Stromal cell of bone marrow (primary cell): ENCODE measurements around the gene MT1H.

Source experiments
- DNase-seq: peaks from one replicate; pipeline ENCODE4 v3.0.0-alpha.2; 2012; ENCODE audit warnings: low read depth

The MT1H gene

GRCh38 chr16:56636616-56637413, 32.8 kb upstream of the MT1H start:
- DNase-seq, result no peak

GRCh38 chr16:56637814-56638750, 31.5 kb upstream of the MT1H start, which contains the start of gene MT1A:
TSS of gene MT1A (plus strand) at chr16:56638666. CDS start at chr16:56638739, 73 bp downstream.
- DNase-seq, result no peak

GRCh38 chr16:56639045-56639444, 30.6 kb upstream of the MT1H start:
- DNase-seq, result no peak

GRCh38 chr16:56640076-56640475, 29.5 kb upstream of the MT1H start:
- no peak for DNase-seq

- DNase-seq, result no peak
Measured at GRCh38 chr16:56641166-56641565, 28.4 kb upstream of the MT1H start.

GRCh38 chr16:56643080-56643778, 26.4 kb upstream of the MT1H start:
- DNase-seq, result no peak

GRCh38 chr16:56643833-56644232, 25.8 kb upstream of the MT1H start:
- DNase-seq, result no peak

GRCh38 chr16:56645311-56645710, 24.3 kb upstream of the MT1H start:
- no peak for DNase-seq

GRCh38 chr16:56645838-56646237, 23.8 kb upstream of the MT1H start:
- DNase-seq, result no peak

- no peak for DNase-seq
Measured at GRCh38 chr16:56647641-56648431, 21.8 kb upstream of the MT1H start.

- DNase-seq, result no peak
Measured at GRCh38 chr16:56649271-56649670, 20.3 kb upstream of the MT1H start.

- no peak for DNase-seq
Measured at GRCh38 chr16:56649820-56650219, 19.8 kb upstream of the MT1H start.

- DNase-seq, result no peak
Measured at GRCh38 chr16:56651586-56651985, 18.0 kb upstream of the MT1H start, which contains the start of gene MT1B. TSS of gene MT1B (plus strand) at chr16:56651886. CDS start at chr16:56651954, 68 bp downstream.

GRCh38 chr16:56652600-56652999, 17.0 kb upstream of the MT1H start:
- DNase-seq, result no peak

GRCh38 chr16:56653218-56653617, 16.4 kb upstream of the MT1H start:
- no peak for DNase-seq

- DNase-seq, result no peak
Measured at GRCh38 chr16:56657555-56658326, 11.9 kb upstream of the MT1H start, which contains the start of gene MT1F. TSS of gene MT1F (plus strand) at chr16:56657959. CDS start at chr16:56658059, 100 bp downstream.

- DNase-seq, result no peak
Measured at GRCh38 chr16:56658327-56658875, 11.2 kb upstream of the MT1H start.

GRCh38 chr16:56662357-56663354, 7.0 kb upstream of the MT1H start:
- DNase-seq, result no peak

GRCh38 chr16:56664506-56664905, 5.1 kb upstream of the MT1H start:
- DNase-seq, result no peak
